NCI-H2227 (cell line): ENCODE data around the gene LARGE1.

Experiments
- DNase-seq: peaks from one replicate; lab custom pipeline; 2025; ENCODE audit not compliant: unreplicated experiment; lab: John Stamatoyannopoulos, UW

LARGE1 gene

DNA sequence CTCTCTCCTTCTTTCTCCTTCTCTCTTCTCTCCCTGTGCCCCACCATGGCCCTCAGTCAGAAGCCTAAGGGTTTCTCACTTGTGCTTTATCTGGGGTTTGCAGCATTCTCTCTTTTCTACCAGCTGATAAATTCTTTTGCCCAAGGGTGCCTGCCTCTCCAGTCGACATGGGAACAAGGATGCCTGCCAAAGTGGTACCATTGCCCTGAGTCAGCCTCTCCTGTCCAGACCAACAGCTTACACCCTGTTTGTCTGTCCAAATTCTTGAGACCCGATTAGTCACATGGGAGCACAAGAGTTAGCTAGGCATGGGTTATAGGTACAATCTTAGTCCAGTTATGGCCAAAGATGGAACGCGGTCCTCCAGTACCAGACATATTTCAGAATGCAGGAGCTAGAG lies 242.7 kb downstream of the LARGE1 start:
- no peak for DNase-seq

DNA sequence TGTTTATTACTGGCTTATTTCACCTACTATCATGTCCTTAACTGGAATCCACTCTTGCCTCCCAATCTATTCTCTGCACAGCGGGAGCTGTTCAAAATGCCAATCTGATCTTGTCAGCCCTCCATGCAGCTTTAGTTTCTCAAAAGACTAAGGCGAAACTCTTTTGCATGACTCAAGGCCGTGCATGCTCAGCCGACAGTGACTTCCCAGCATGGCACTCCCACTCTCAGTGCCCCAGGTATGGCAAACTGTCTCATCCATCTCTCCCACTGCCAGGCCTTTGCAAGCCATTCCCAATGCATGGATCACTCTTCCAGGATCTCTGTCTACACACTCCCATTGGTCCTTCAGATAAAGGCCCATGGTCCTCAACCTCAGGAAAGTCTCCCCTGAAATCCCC lies 245.9 kb downstream of the LARGE1 start:
- no peak for DNase-seq

DNA sequence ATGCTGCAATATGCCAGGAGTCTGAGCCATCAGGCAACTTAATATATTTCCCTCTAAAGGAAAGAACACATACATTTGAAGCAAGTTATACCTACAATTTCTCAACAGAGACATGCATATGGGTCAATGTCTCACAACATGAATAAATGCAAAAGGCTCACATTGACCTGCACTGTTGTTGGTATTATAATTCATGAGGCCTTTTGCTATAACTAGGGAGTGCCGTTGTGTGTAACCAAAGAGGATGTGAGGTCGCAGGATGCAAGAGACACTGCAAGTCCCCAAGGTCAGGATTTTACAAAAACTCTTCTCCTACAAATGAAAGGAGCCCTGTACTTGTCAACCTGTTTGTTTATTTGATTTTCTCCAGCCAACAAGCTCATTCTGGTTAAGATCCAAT lies 250.5 kb downstream of the LARGE1 start:
- no peak for DNase-seq

DNA sequence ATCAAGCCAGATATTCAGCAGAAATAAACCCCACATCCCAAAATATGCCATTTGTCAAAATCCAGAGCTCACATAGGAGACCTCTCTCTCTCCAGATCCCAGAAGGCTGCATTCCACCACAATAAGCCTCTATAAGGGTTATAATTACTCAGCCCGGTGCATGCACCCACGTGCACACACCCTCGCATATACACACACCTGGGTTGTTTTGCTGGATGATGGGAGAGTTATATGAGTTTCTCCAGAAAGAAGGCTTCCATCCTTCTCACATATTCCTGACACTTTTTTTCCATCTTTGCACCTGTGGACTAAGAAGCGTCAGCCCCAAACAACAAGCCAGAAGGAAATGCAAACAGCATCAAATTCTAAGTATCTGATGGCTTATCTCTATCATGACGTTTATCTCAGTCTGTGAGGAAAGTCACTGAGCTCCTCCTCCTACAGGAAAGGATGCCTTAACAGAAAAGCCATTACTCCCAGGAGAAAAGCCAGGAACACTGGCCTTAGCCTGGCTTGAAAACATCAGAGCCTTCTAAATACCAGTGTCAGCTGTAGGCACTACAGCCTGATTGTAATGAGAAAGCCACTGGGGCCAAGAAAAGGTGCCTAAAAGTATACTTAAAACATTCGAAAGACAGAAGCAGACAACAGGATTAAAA lies 253.2 kb downstream of the LARGE1 start:
- DNase-seq = no peak

DNA sequence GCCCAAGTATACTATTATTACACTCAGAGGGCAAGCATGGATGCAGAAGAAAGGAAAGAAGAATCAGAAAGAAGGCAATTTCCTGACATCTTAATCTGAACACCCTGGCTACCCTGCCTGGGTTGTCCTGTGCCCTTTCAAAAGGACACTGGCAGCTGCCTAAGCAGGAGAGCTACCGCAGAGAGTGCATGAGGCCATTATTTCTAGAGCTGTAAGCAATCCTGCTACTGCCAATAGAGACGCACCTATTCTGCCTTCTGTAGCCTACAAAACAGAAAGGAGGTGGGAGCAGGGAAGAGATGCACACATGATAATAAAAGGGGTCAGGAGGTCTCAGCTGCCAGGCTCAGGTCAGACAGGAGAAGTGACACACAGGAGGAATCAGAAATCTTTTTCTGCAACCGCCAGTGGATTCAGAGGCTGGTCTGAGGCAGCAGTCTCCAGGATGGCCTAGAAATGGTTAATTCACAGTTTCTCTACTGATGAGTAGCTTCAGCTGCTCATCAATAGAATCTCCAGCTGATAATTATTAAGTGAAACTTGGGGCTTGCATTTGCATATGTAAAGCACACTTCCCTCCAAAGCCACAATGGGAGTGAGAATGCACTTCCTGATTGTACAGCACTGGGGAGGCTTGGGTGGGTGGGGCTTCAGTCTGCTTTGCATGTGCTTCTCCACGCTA lies 253.9 kb downstream of the LARGE1 start:
- DNase-seq = peak; percentile 2

DNA sequence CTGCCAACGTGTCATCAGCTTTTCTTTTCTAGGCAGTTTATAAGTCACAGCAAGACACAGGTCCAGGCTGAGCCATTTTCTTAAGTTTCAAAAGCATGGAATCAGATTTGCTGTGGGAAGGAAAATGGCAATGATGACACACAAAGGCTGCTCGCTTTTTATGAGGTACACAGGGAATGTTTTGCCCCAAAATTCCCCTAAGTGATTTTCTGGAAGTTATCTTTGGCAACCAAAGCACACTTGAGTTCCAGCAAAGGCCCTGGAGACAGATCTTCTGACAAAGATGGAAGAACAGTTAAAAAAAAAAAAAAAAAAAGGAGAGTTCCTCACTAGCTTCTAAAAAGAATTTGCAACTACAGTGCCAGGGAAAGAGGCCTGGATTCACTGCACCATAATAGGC lies 260.8 kb downstream of the LARGE1 start:
- no peak for DNase-seq

DNA sequence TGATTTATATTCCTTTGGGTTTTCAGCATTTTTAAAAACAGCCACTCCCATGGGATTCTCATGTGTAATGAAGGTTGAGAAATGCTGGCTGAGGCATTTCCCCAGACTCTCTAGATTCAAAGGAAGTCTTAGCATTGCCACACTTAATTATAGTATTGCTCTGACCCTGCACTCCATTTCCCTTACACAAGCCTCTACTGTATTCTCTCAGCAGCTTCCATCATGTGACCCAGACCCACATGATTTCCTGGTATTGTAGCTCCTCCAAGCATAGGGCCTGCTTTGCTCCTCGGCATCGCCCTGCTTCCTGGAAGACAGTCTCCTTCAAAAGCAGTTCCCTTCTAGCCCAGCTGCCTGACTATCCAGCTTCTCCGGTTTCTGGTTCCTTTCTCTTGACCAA lies 261.5 kb downstream of the LARGE1 start:
- DNase-seq = peak; percentile 30

DNA sequence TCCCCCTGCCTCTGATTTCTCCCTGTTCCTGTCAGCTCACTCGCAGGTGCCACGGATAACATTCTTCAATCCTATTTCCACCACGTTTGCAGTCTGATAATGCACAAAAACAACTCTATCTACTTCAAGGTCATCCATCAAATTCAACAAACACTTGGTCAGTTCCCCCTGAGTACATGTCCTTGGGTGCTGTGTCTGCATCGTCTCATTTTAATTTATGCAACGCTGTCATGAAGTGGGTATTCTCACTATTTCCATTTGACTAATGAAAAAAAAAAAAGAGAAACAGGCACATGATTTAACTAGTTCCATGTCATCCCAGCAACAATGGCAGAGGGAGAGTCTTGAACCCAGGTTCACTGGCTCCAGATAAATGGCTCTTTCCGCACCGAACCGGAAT lies 262.6 kb downstream of the LARGE1 start:
- DNase-seq = no peak

DNA sequence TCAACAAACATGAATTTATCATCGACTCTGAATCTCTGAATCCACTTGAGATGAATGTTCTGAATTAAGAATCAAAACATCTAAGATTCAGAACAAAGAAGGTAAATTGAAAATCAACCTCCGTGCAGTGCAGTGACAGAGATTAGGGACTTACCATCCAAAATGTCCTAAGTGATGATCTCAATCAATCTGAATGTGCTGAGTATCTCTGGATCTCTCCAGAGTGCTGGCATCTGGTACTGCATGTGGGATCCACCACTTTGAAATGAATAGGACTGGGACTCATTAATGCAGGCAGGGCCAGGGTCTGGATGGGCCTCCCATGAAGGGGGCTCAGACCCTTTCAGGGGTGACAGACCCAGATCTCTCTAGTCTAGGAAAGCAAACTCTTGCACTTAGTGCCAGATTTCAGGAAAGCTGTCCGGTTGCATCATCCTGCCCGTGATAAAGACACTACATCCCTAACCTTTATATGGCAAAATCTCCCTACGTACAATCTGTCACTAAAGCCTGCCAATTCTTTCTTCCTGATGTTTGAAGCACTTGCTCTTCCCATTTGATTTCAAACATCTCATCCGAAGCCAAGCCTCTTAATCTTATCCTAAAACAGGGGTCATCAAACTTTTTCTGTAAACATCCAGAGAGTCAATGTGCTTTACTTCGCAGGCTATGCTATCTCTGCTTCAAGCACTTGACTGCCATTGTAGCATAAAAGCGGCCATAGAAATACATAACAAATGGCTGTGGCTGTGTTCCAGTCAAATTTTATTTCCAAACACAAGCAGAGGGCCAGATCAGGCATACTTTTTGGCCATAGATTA lies 263.3 kb downstream of the LARGE1 start:
- no peak for DNase-seq

DNA sequence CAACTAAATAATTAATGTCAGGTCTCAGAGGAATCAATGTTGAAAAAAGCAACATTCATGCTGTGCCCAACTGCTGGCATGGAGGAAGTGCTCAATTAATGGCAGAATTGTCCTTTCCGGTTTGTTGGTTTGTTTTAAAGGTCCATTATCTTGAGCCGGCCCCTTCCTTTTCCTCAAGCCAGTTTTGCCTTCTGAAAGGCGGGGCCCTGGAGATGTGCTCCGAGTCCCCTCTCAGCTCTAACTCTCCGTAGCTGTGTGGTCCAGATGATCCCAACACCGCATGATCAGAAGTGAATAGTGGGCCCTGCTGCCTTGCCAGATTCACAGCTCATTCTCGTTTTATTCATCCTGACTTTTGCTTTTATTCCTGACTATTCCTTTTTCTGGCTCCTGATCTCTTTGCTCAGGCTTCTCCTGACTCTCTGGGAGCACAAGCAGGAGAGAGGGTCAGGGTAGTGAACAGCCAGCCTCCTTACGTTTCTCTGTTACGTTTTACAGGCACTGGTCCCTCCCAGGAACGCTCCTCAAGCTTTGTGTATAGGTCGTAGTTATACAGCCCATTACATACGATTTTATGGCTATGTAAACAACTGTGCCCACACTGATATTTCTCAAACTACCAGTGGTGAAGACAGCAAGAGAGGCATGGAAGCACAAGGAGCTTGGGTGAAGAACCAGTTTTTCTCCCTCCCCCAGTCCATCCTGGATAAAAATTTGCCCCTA lies 265.9 kb downstream of the LARGE1 start:
- DNase-seq = no peak

DNA sequence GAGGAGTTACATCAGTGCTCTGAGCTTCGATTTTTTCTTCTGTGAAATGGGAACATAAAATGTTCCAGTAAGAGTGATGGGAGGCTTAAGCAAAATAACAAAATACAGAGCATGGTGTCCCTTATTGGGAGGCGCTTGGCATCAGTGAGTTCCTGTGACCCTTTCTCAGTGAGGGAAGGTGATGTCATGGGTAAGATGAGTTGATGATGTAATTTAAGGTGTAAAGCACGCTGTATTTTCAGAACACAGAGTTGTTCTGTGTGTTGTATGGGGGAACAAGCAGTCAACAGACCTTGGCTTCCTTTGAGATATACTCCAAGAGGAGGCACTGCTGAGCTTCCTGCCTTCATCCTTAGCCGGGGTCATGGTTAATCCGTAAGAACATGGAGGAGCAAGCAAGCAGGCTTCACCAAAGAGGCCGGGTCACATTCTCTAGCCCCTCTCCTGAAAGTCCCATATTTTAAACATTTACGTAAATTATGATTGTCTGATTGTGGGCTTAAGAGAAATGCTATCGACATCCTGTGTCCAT lies 266.7 kb downstream of the LARGE1 start:
- DNase-seq = no peak

DNA sequence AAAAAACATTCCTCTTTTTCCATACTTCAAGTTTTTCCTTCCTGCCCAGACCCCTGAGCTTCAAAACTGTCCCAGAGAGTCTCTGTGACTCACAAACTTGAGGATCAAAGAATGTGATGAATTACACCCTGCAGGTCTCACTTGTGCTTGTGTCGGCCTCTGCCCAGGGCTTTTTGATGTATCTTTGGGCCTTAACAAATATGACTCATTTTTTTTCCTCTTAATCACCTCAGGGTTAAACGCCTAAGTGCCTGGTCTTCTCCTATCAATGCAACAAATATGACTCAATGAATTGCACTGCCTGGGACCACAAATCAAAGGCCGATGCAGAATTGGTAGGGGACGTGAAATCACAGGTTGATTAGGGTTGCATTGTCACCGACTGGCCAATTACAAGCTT lies 267.7 kb downstream of the LARGE1 start:
- DNase-seq = no peak

DNA sequence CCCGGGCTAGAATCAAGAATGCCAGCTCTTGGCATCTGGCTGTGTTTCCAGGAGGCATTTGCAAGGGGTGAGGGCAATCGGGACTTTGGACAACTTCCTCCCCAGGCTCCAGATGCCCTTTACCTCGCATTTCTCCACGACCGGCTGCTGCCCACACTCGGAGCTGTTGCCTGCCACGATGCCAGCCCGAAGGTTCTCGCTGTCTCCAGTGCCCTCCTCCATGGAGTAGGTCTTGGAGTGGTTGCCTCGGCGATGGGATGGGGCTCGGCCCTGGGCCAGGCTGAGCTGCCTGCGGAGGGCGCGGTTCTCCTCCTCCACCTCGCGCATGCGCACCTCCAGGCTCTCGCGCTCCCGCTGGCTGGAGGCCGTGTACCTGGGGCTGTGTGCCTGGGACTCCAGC lies 270.0 kb downstream of the LARGE1 start:
- DNase-seq = no peak

DNA sequence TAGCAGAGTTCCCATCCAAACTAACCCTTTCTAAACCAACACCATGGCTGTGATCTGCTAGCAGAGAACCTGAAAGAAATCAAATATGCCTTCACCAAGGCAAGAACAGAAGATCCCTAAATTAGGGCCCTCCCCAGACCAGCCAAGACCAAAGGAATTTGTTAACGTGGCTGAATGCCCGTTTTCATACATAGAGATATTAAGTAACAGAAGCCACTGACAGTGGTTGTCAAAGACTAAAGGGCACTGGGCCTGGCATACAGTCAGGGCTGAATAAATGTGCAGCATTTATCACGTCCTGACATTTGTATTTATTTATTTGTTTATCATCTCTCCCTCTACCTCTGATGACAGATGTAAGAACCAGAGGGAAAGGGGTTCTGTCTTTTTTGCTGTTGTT lies 271.8 kb downstream of the LARGE1 start:
- no peak for DNase-seq

DNA sequence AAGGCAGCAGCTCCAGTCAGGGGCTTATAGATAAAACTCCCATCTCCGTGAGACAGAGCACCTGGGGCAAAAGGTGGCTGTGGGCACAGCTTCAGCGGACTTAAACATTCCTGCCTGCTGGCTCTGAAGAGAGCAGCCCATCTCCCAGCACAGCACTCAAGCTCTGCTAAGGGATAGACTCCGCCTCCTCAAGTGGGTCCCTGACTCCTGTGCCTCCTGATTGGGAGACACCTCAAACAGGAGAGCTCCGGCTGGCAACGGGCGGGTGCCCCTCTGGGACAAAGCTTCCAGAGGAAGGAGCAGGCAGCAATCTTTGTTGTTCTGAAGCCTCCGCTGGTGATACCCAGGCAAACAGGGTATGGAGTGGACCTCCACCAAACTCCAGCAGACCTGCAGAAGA lies 279.4 kb downstream of the LARGE1 start:
- no peak for DNase-seq

DNA sequence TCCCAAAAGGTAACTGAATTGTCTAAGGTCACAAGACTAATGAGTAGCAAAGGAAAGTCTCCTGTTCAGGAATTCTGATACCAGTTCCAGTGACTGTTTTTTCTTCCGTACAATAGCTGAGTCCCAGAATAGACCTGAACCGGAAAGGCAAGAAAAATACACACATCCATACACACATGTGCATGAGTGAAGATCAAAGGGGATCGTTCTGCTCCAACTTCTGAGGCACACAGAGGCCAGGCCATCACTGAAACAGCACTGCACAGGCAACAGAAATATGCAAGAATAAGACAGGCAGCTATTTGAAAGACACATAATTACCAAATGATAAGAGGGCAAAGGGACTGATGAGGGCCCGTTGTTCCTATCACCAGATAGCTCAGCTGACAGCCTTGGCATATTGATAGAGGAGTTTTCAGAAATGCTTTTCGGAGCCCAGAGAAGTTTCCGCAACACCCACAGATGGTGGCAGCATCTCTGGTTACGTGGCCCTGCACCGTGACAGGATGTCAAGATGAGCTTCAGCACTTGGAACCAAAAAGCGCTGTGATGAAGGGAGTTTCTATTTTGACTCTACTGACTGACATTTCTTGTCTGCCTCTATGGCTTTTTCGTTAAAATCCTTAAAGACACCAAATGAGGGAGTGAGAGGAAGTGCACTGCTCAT lies 280.6 kb downstream of the LARGE1 start:
- no peak for DNase-seq

DNA sequence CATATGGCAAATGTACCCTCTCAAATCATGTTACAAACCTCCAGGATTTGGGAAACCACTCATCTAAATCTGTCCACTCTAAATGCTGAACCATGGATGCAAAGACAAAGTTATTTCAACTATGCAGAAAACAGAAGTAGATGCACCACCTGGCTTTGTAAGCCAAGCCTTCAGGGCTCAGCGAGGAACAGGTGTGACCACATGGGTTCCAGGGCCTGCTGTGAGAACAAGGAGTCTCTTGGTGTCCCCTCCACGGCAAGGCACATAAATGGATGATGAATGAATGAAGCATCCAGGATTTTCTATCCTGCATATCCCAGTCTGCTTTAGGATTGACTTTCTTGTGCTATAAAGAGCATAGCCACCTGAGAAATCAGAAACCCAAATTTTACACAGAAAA lies 284.5 kb downstream of the LARGE1 start:
- no peak for DNase-seq

DNA sequence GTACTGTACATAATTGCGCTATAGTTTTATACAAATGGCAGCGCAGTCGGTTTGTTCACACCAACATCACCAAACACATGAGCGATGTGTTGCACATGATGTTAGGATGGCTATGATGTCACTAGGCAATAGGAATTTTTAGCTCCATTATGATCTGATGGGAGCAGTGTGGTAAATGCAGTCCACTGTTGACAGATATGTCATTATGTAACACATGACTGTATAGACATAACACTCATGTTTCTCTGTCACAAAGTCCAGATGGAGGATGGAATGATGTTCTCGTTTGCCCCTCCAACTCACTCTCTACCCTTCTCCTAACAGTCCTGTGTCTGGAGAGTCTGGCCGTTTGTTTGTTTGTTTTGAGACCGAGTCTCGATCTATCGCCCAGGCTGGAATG lies 288.5 kb downstream of the LARGE1 start:
- DNase-seq = no peak

DNA sequence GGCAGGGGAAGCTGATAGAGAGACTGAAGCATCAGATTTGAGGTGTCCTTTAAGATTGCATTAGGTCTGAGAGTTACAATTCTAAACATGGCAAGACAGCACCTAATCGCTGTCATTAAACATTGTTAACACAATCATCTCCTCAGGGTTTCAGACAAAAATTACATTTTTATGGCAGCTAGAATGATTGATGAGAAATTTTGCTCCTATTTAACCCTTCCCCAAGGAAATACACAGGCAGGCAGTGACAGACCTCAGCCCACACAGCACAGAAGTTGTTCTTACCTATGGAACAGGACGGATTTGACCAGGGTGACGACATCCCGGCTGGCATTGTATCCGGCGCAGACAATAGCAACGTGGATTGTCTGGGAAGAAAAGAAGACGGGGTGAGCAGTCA lies 294.3 kb downstream of the LARGE1 start:
- DNase-seq = peak; percentile 78

DNA sequence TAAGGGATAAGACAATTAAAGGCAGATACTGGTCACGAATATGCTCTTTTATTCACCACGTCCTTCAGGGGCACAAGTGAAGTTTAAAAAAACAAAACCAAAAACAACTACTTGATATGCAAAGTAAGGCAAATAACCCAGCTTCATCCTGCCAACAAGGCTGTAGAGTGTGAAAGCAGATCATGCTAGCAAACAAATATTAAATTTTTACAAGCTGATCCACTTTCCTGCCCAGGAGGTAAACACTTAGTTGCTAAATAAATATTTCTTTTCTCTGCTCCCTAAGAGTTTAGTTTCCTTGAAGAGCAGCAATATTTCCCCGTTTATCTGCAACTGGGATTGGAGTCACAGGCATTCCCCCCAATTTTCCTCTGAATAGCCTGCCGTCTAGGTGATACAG lies 300.2 kb downstream of the LARGE1 start:
- no peak for DNase-seq

DNA sequence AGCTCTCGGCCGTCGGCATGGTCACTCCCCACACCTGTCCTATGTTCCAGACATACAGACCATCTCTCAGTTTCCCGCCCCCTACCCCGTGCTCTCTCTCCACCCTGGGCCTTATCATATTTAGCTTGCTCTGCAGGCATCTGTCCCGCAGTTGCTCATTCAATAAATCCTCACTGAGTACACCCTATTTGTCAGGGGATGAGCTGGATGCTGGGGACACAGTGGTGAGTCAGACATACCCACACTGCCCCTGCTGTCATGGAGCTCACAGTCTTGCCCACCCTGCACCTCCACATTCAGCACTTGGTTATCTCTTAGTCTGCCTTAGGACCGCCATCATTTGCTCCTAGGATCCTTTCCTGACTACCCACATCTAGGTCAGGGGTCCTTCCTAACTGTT lies 313.8 kb downstream of the LARGE1 start:
- no peak for DNase-seq
